Measurements from ENCODE around the gene RIN1. TPM values are rescaled to one million over a fixed set of nuclear protein-coding genes. Genes with fewer than 3 reads are reported as not detected.
"Not testable (repeated sequence)": the region's sequence is repeated elsewhere in the genome, so short reads cannot be mapped to it uniquely, and the experiment has no call there.

RIN1 gene
- total RNA-seq, 1 experiment from 2014 or later = 18.7 TPM

- no peak for DNase-seq (ENCODE audit: extremely low read depth, low read depth)
Observed at GRCh38 chr11:66360406-66361073, 24.3 kb upstream of the RIN1 start.

- DNase-seq (ENCODE audit: extremely low read depth, low read depth) = no peak
Observed at GRCh38 chr11:66359662-66360087, 23.4 kb upstream of the RIN1 start.

- not testable (repeated sequence) for DNase-seq (ENCODE audit: extremely low read depth, low read depth)
Observed at GRCh38 chr11:66350560-66351235, 14.5 kb upstream of the RIN1 start.

- DNase-seq (ENCODE audit: extremely low read depth, low read depth) = no peak
Observed at GRCh38 chr11:66349084-66349386, 12.8 kb upstream of the RIN1 start.

GRCh38 chr11:66347425-66348276, 11.4 kb upstream of the RIN1 start, which contains the start of gene B4GAT1:
B4GAT1 (minus strand) TSS chr11:66347629; CDS start chr11:66347545, 84 bp downstream.
- peak; percentile 85 for DNase-seq (ENCODE audit: extremely low read depth, low read depth)

- no peak for DNase-seq (ENCODE audit: extremely low read depth, low read depth)
Observed at GRCh38 chr11:66346476-66347424, 10.5 kb upstream of the RIN1 start.

- DNase-seq (ENCODE audit: extremely low read depth, low read depth) = no peak
Observed at GRCh38 chr11:66345316-66345649, 9.0 kb upstream of the RIN1 start.

GRCh38 chr11:66344550-66345315, 8.5 kb upstream of the RIN1 start, which contains the start of gene BRMS1:
BRMS1 (minus strand) TSS chr11:66345104; CDS start chr11:66342234, 2,870 bp downstream.
- DNase-seq (ENCODE audit: extremely low read depth, low read depth) = peak; percentile 92

GRCh38 chr11:66343176-66343575, 6.9 kb upstream of the RIN1 start:
- no peak for DNase-seq (ENCODE audit: extremely low read depth, low read depth)

GRCh38 chr11:66341502-66342126, 5.4 kb upstream of the RIN1 start:
- DNase-seq (ENCODE audit: extremely low read depth, low read depth) = no peak

GRCh38 chr11:66340596-66341501, 4.6 kb upstream of the RIN1 start:
- no peak for DNase-seq (ENCODE audit: extremely low read depth, low read depth)

GRCh38 chr11:66339686-66340483, 3.7 kb upstream of the RIN1 start:
- no peak for DNase-seq (ENCODE audit: extremely low read depth, low read depth)

- DNase-seq (ENCODE audit: extremely low read depth, low read depth) = no peak
Observed at GRCh38 chr11:66339162-66339675, 3.0 kb upstream of the RIN1 start.

- DNase-seq (ENCODE audit: extremely low read depth, low read depth) = no peak
Observed at GRCh38 chr11:66338276-66339161, 2.3 kb upstream of the RIN1 start.

- no peak for DNase-seq (ENCODE audit: extremely low read depth, low read depth)
Observed at GRCh38 chr11:66337103-66337899, 1.1 kb upstream of the RIN1 start.

Data from NCI-H460 (cell line).